ENCODE results near the gene ACTR6. TPM values are rescaled to one million over a fixed set of nuclear protein-coding genes. Genes with fewer than 3 reads are reported as not detected.

The ACTR6 gene
- total RNA-seq, 1 experiment from 2014 or later = 34.9 TPM

GRCh38 chr12:100214518-100214917 is 13.9 kb downstream of the ACTR6 start:
- Histone ChIP-seq H2AK5ac (ENCODE audit: insufficient read length, low read length) (no peak overlapping the region), H2BK120ac (ENCODE audit: low read depth, low read length, poor library complexity, severe bottlenecking) (no peak overlapping the region), H3K9me3 (ENCODE audit: control insufficient read depth, low read depth, low read length) (no peaks in the 10 kb centered on the region), H3K79me1 (ENCODE audit: insufficient read depth, low read depth, low read length, poor library complexity, severe bottlenecking) (no peaks in the 10 kb centered on the region), H2BK5ac (ENCODE audit: insufficient read length, low read length) (no peak overlapping the region), H3K9ac (ENCODE audit: extremely low read depth, insufficient read length, low read length) (no peak overlapping the region), H3K14ac (ENCODE audit: insufficient read depth, low read length) (no peak overlapping the region), H2BK20ac (ENCODE audit: low read depth, low read length, poor library complexity, severe bottlenecking) (no peak overlapping the region), H3K79me2 (ENCODE audit: insufficient read depth, low read length) (no peaks in the 10 kb centered on the region), H2BK15ac (ENCODE audit: low read depth, low read length) (no peak overlapping the region), H4K20me1 (ENCODE audit: control insufficient read depth, insufficient read depth, insufficient read length) (no peaks in the 10 kb centered on the region), H2BK12ac (ENCODE audit: insufficient read length, low read depth, low read length) (no peak overlapping the region), H4K91ac (ENCODE audit: insufficient read length, low read depth, low read length) (no peak overlapping the region), H3K23ac (ENCODE audit: insufficient read length, low read depth, low read length) (no peak overlapping the region), H3K18ac (ENCODE audit: insufficient read length, low read depth, low read length) (no peak overlapping the region), H3T11ph (ENCODE audit: low read length) (no peak overlapping the region), H3K27me3 (ENCODE audit: insufficient read depth, low read length) (no peaks in the 10 kb centered on the region), H2AFZ (ENCODE audit: low read length) (no peak overlapping the region), H3K4me1 (ENCODE audit: insufficient read depth, low read length) (no peaks in the 10 kb centered on the region), H3K56ac (ENCODE audit: insufficient read length, low read depth, low read length) (no peak overlapping the region), H3K23me2 (ENCODE audit: insufficient read length, low read depth, low read length, poor library complexity, severe bottlenecking) (no peaks in the 10 kb centered on the region), H3K27ac (ENCODE audit: insufficient read length, low read depth, low read length) (no peak overlapping the region), H3K4me2 (ENCODE audit: insufficient read depth, insufficient read length, low read length) (no peak overlapping the region), H4K5ac (ENCODE audit: insufficient read length, low read depth, low read length) (no peak overlapping the region), H3K4ac (ENCODE audit: low read depth, low read length) (no peak overlapping the region), H4K8ac (replicated peaks; ENCODE audit: insufficient read length, low read depth, low read length) (no peak overlapping the region)
- Mint-ChIP-seq H3K4me1 (no peaks in the 10 kb centered on the region), H3K4me3 (no peak overlapping the region), H3K27me3 (ENCODE audit: low read depth) (no peaks in the 10 kb centered on the region), H3K9me3 (no peaks in the 10 kb centered on the region), H3K27ac (no peak overlapping the region; a peak in 1 of 7 replicates), H3K36me3 (ENCODE audit: insufficient read depth in 1 of 3, low read depth in 3 of 3) (peaks cover 0 to 41% (median 36%) of the 10 kb centered on the region in 3 experiments; a peak in 5 of 7 replicates)
- no CpG with 5 or more reads among the region's 2 CpGs for WGBS (ENCODE audit: extremely low coverage, insufficient read length, low lambda C conversion rate)
- TF ChIP-seq CTCF (conservative IDR thresholded peaks at IDR 0.05) = no peak
- no peak for DNase-seq
